ENCODE results near the gene PASK.

Gene PASK

DNA sequence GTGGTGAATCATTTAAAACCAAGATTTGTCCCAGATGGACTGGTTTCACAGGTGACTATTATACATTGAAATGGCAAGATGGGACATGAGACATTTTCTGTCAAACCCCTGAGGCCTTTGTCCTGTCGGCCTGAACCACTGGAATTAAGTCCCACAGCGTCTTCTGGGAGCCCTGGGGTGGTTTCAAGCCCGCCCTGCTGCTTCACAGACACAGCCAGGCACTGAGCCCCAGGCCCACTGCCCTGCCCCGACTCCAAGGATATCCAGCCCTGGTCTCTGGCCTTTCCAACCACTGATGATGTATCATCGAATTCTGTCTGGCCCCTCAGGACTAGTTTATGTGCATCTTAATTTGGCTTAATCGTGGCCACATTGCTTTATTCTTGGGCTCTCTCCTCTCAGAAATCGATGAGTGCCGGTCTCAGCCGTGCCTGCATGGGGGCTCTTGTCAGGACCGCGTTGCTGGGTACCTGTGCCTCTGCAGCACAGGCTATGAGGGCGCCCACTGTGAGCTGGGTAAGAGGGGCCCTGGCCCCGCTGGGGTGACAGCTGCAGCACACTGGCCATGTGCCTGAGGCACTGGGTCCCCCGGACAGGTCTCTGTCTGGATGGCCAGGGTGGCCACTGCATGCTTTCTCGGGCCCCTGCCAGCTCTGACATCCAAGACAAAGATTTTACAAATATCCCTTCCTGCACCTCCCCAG, 86.7 kb downstream of the PASK start:
- no peak for DNase-seq

GRCh38 chr2:241061275-241061674, 88.0 kb downstream of the PASK start:
- no peak for DNase-seq

Data from CD4-positive, alpha-beta T cell treated with Interferon alpha-2 for 1 hour (primary cell).